NCI-H146 treated with DMSO at 0.1 percent for 48 hours (cell line): ENCODE results near the gene ARL15.

ENCODE experiments used
- DNase-seq: peaks from one replicate; lab custom pipeline; 2025; ENCODE audit not compliant: unreplicated experiment; lab: John Stamatoyannopoulos, UW

ARL15 gene

DNA sequence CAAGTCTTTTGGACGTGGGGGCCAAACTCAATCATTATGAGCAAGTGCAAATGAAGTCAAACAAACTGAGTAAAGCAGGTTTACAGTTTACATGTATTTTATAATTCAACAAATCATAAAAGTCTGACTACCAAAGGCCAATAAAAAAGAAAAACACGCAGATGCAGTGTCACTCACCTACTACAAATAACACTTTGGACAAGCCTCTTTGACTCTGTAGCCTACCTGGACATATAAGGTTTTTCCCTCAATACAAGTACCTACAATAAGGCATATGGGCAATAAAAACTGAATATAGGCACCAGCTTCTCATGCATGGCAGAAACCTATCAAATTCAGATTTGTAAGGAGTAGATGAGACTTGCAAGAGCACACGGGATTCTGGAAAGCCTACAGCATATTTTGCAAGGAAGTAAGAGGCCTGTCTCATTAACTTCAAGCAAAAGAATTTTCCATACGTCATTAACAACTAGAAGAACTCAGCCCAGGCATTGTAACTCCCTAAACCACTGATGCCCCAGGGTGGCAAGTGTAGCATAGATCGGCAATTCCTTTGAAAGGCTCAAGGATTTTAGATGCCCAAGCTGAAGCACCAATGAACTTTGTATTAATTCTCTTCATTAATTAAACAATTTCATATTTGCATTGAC lies 21.7 kb downstream of the ARL15 start:
- DNase-seq, result no peak

DNA sequence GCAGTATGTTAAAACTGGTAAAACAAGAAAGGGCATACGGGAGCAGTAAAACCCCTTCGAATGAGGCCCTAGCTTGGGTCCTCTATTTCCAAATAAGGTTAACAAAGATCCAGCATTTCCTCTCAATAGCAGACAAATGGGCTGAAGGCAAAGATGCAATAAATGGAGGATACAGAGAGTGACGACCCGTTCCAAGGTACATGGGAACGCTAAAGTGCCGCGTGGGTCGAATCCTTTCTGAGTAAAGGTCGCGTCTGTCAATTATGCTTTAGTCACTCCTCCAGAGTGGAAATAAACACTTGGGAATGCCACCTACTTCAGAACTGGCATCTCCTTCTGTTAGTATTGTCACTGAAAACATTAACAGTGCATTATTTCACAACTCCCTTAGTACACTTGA lies 24.7 kb downstream of the ARL15 start:
- no peak for DNase-seq

- no peak for DNase-seq
These were observed 25.8 kb downstream of the ARL15 start for GRCh38 chr5:54284586-54284985.

GRCh38 chr5:54282876-54283275 lies 27.5 kb downstream of the ARL15 start:
- no peak for DNase-seq

- no peak for DNase-seq
These were observed 28.2 kb downstream of the ARL15 start for GRCh38 chr5:54281960-54282692.

DNA sequence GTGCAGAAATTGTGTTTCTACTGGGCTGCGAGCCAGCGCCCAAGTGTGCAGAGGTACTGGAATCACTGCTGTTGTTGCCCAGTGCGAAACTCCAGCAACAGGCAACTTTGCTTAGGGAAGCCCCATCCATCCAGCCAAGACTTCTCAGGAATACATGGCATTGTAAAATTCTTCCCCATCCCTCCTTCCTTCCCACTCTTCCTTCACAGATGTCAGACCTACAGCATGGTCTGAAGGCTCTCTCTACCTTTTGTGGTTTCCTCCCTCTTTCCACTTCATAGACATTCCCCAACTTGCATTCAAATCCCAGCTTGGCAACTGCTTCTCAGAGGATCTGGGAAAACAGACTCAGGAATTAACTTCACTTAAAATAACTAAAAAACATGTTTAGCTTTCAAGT lies 30.4 kb downstream of the ARL15 start:
- DNase-seq, result no peak

DNA sequence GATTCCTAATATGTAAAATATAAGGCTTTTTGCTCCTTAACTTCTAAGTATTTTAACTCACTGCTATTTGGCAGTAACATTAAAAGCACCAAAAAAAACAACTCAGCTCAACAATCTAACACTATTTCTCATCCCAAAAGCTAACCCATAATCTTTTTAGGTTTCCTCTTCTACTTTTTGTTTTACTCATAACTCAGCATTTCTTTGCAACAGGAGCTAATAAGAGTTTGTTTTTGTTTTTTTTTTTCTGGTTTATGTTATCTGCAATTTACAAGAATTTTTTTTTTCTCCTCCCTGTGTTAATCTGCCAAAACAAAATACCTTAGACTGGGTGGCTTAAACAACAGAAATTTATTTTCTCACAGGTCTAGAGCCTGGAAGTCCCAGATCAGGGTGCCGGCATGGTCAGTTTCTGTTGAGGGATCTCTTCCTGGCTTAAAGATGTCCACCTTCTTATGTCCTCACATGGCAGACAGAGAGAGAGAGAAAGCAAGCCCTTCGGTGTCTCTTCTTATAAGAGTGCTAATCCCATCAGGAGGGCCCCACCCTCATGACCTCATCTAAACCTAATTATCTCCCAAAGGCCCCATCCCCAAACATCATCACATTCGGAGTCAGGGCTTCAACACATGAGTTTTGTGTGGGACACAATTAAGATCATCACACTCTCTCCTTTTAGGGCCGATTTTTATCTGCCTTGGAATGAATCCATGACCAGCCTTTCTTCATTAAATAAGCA lies 31.2 kb downstream of the ARL15 start:
- no peak for DNase-seq

GRCh38 chr5:54278036-54278830 lies 32.1 kb downstream of the ARL15 start:
- DNase-seq, result no peak

DNA sequence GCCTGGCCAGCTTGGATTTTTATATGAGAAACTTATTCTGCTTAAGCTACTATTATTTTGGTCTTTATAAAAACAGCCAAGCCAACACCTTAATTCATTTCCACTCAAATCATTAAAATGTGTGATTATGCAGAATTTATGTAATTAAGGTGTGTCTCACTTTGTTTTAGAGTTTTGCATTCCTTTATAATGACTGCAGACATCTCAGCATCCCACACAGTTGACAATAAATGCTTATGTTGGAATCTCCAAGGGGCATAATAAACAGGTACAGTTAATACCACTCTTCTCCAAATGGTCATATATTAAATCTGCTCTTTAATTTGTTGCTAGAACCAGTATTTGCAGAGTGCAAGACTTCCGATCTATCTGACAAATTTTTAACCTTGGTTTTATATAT lies 34.3 kb downstream of the ARL15 start:
- no peak for DNase-seq

GRCh38 chr5:54275361-54275760 lies 35.0 kb downstream of the ARL15 start:
- no peak for DNase-seq

DNA sequence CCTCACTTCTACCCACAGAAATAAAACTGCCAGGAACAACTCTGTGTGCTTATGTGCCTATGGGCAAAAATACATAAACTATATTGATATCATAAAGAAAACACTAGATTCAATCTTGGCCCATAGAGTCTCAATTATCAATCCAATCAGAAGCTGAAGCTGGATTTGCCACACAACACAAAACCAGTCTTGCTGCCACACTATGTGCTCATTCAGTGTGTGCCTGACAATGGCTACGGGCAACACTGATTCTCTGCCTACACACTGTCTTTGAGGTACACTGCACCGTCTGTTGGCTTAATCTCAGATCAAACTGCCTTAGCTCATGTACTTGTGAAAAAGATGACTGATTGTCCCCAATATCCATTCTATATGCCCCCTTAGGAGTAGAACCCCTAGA lies 35.4 kb downstream of the ARL15 start:
- no peak for DNase-seq

DNA sequence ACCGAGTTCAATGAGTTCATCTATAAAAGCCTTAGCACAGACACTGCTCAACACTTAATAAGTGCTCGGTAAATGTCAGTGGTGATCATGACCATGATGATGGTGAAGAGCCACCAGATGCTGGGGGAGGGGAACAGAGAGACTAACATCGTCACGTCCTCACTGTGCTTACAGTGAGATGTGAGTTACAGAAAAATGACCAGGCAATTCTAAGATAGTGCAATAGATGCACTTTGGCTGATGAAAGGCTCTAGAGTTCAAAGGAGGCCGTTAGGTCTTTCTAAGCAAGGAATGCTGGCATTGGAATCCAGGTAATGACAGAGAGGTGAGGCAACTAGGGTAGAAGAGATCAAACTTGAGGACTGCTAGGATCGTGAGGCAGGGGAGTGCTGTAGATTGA lies 36.7 kb downstream of the ARL15 start:
- DNase-seq, result no peak

GRCh38 chr5:54272746-54273145 lies 37.6 kb downstream of the ARL15 start:
- DNase-seq, result no peak

DNA sequence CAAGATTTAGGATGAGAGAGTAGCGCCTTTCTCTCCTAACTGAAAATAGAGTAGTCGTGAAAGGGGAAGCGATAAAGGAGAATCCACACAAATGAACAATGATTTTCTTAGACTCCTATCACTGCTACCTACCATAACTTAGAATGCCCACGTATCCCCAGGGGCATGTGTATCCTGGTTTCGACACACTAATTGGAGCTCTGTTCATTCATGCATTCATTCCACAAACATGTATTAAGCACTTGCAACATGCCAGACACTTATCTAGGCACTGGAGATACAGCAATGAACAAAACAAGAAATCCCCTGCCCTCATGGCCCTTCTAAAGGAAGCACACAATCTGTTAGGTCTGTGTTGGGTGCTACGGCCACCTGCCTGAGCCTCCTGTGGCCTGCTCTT lies 40.0 kb downstream of the ARL15 start:
- DNase-seq, result no peak

GRCh38 chr5:54264574-54264973 lies 45.8 kb downstream of the ARL15 start:
- no peak for DNase-seq

DNA sequence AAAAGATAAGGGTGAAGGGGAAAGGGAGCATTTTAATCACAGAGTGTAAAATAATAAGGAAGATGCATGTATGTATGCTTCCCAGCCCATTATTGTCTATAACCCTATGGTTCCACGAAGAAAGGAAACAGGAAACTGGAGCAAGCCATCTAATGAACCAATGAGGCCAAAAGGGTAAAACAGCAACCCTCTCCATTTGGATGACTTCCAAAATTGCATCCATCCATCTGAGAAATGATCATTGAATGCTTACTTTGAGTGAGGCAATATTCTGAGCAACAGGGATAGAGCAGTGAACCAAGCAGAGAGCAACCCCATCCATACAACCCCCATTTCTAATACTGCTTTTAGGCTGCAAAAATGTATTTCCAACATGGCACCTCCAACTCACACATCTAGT lies 46.9 kb downstream of the ARL15 start:
- DNase-seq, result no peak

- DNase-seq, result no peak
These were observed 48.8 kb downstream of the ARL15 start for GRCh38 chr5:54261596-54261995.

GRCh38 chr5:54259981-54260380 lies 50.4 kb downstream of the ARL15 start:
- DNase-seq, result no peak

- DNase-seq, result no peak
These were observed 51.3 kb downstream of the ARL15 start for GRCh38 chr5:54259090-54259489.

GRCh38 chr5:54257366-54258118 lies 52.8 kb downstream of the ARL15 start:
- peak; percentile 17 for DNase-seq
